Body of pancreas (tissue), 4 donors: ENCODE results near the gene BPIFA3. TPM values are rescaled to one million over a fixed set of nuclear protein-coding genes. Genes with fewer than 3 reads are reported as not detected.
A peak's percentile ranks its signal among the peaks of the same experiment; 100 is the strongest.

Experiments used
- ATAC-seq: fragments of 150-250 bp; one replicate; pipeline ENCODE4 v1.9.1; 2016
- DNase-seq, 4 donors: peaks; one replicate each; pipeline ENCODE4 v3.0.0-alpha.2; 2019
- H3K27ac ChIP-seq, 4 donors: fragments of 200-600 bp; sonication (generic); 1 replicate in 3 of 4; 2 replicates in 1 of 4; pipeline versions ENCODE4 v1.5.1 to v1.6.1; 2016 to 2019; ENCODE audit warnings: mild to moderate bottlenecking in 1 of 4, mixed read lengths in 1 of 4, moderate library complexity in 1 of 4
- H3K27me3 ChIP-seq, 2 donors: fragments of 200-600 bp; sonication (generic); one replicate each; pipeline ENCODE4 v1.6.0; 2016; ENCODE audit warnings: mild to moderate bottlenecking in 1 of 2
- H3K36me3 ChIP-seq, 2 donors: fragments of 200-600 bp; sonication (generic); replicated peaks in 1 of 2; 2 replicates each; pipeline ENCODE4 v1.5.1; 2016; ENCODE audit warnings: low read depth in 2 of 2; ENCODE audit not compliant: insufficient read depth in 1 of 2
- H3K4me1 ChIP-seq: fragments of 200-600 bp; sonication (generic); one replicate; pipeline ENCODE4 v1.6.0; 2016
- H3K4me3 ChIP-seq, 2 donors: fragments of 200-600 bp; sonication (generic); 1 replicate in 1 of 2; 2 replicates in 1 of 2; pipeline ENCODE4 v1.5.1; 2016 to 2019
- H3K9me3 ChIP-seq, 3 donors: fragments of 200-600 bp; sonication (generic); 1 replicate in 2 of 3; 2 replicates in 1 of 3; pipeline ENCODE4 v1.5.1; 2016
- POLR2A ChIP-seq, 3 donors: fragments of 450-650 bp; IDR thresholded peaks; one replicate each; pipeline ENCODE4 v1.6.1; 2016; ENCODE audit warnings: antibody characterized with exemption in 3 of 3, mild to moderate bottlenecking in 2 of 3
- WGBS, 2 donors: methylation state at CpG; one replicate each; pipeline ENCODE4 v1.1.5; 2017; 5-methylcytosine and 5-hydroxymethylcytosine counted together
- intact Hi-C: fragments of 100-400 bp; cut with DNase I; formaldehyde crosslinking; loops from one replicate; pipeline ENCODE4 v1.15.1; 2023
- total RNA-seq, 2 donors: library from RNA; depleted of rRNA; stranded (reverse); fragments of >200 nt; gene quantifications; one replicate each; pipeline ENCODE4 v1.1.0, GENCODE V29; 2016
- TF ChIP-seq, protein P1 (sequence below), 7 experiments: fragments of 450-650 bp in 4 of 7; fragments of 200-600 bp in 3 of 7; sonication (generic) in 3 of 7; IDR thresholded peaks; one replicate each; pipeline ENCODE4 v1.5.1; 2016 to 2019; ENCODE audit warnings: antibody characterized with exemption in 7 of 7

BPIFA3 gene
- total RNA-seq = not detected

DNA sequence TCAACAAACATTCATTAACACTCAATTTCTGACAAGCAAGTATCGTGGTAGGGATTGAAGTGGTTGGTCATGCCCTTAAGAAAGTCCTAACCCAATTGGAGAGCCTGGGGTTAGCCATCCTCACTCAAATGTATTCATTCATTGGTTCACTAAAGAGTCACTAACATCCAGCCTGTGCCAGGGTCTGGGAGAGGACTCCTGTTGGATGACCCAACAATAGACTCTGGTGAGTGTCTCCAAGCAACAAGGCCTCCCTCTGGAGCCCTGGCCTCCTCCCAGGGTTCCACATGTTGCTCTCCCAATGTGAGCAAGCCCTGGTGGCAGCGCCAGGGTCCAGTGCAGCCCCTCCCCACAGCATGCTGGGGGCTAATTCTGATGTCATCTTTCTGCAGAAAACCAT lies at the start of gene BPIFA3:
Gene BPIFA3 (plus strand): TSS at position 301 of the 400 bp plus-strand sequence. CDS start 185 bp downstream, outside the sequence.
- WGBS, 2 donors = 72% methylated on average over 2 of the region's 2 CpGs
- ATAC-seq = no peak
- Histone ChIP-seq H3K4me3 (no peak within 1 kb of the TSS), H3K36me3 (no peaks in the 10 kb centered on the region), H3K4me1 (no peaks in the 10 kb centered on the region), H3K27me3 (peaks cover 0 to 3% of the 10 kb centered on the region in 2 donors), H3K27ac (no peak within 1 kb of the TSS), H3K9me3 (no peaks in the 10 kb centered on the region)
- DNase-seq = no peak
- intact Hi-C loops = loop anchor here (10.0 kb wide), 2 partner anchors 122 to 312 kb away; no protein-coding TSS in a partner anchor
- TF ChIP-seq, protein P1, sequence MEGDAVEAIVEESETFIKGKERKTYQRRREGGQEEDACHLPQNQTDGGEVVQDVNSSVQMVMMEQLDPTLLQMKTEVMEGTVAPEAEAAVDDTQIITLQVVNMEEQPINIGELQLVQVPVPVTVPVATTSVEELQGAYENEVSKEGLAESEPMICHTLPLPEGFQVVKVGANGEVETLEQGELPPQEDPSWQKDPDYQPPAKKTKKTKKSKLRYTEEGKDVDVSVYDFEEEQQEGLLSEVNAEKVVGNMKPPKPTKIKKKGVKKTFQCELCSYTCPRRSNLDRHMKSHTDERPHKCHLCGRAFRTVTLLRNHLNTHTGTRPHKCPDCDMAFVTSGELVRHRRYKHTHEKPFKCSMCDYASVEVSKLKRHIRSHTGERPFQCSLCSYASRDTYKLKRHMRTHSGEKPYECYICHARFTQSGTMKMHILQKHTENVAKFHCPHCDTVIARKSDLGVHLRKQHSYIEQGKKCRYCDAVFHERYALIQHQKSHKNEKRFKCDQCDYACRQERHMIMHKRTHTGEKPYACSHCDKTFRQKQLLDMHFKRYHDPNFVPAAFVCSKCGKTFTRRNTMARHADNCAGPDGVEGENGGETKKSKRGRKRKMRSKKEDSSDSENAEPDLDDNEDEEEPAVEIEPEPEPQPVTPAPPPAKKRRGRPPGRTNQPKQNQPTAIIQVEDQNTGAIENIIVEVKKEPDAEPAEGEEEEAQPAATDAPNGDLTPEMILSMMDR (IDR thresholded peaks at IDR 0.05) = no peak
- no peak for TF ChIP-seq POLR2A (IDR thresholded peaks at IDR 0.05)

DNA sequence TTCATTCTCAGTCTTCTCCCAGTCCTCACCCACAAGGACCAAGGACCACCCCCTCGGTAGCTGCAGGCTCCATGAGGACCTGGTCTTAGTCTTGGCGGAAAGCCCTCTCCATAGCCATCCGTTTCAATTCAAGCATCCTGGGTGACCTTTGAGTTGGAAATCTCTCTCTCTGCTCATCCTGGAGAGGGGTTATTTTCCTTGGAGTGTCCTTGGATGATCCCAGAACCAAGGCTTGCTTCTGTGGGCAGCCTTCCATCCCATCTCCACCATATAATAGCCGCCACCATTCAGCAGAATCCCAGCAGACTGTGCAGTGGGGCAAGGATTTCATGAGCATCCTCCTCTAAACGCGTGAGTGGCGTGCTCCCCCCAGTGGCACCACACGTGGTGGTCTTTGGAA lies 49.3 kb upstream of the BPIFA3 start, which contains the start of gene BPIFA2:
Gene BPIFA2 (plus strand): TSS at position 301 of the 400 bp plus-strand sequence. CDS start 987 bp downstream, outside the sequence.
- Histone ChIP-seq H3K27me3 (no peaks in the 10 kb centered on the region), H3K27ac (no peak within 1 kb of the TSS), H3K4me1 (no peaks in the 10 kb centered on the region), H3K9me3 (peaks cover 0 to 6% (median 0%) of the 10 kb centered on the region in 3 donors), H3K36me3 (no peaks in the 10 kb centered on the region), H3K4me3 (no peak within 1 kb of the TSS)
- 66 to 73% methylated on average over 8 of the region's 8 CpGs for WGBS, 2 donors
- ATAC-seq (no peak), DNase-seq (no peak)
- intact Hi-C loops = no loop called here
- no peak for TF ChIP-seq POLR2A (IDR thresholded peaks at IDR 0.05)
- TF ChIP-seq, protein P1 (IDR thresholded peaks at IDR 0.05) = no peak

DNA sequence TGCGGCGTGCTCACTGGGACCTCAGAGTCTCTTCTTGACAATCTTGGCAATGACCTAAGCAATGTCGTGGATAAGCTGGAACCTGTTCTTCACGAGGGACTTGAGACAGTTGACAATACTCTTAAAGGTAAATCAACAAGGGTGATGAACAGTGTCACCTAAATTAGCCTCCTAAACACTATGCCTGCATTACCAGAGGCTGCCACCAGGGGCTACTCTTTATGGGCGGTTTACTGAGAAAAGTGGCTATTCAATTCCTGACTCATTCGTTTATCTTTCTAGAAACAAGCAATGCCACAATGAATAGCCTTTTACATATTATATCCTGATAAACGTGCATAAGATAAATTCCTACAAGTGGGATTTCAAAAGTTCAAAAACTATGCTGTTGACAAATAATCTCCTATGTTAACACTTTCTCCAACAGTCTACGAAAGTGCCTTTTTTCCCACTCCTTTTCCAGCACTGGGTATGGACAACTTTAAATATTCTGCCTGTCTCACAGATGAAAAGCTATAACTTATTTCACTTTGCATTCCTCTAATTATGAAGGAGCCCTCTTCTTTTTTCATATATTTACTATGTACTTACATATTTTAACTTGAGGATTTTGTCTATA lies 47.9 kb upstream of the BPIFA3 start:
- DNase-seq = no peak
- Histone ChIP-seq H3K9me3 (peaks cover 0 to 6% (median 0%) of the 10 kb centered on the region in 3 donors), H3K4me1 (no peaks in the 10 kb centered on the region), H3K4me3 (no peak overlapping the region), H3K36me3 (no peaks in the 10 kb centered on the region), H3K27me3 (no peaks in the 10 kb centered on the region), H3K27ac (no peak overlapping the region)
- WGBS, 2 donors = 43 to 49% methylated on average over 8 of the region's 8 CpGs
- intact Hi-C loops = no loop called here
- TF ChIP-seq POLR2A (IDR thresholded peaks at IDR 0.05) = no peak
- TF ChIP-seq, protein P1 (IDR thresholded peaks at IDR 0.05) = peak in 3 of 7 experiments; percentile 9 to 19 (median 14)
- ATAC-seq = no peak

DNA sequence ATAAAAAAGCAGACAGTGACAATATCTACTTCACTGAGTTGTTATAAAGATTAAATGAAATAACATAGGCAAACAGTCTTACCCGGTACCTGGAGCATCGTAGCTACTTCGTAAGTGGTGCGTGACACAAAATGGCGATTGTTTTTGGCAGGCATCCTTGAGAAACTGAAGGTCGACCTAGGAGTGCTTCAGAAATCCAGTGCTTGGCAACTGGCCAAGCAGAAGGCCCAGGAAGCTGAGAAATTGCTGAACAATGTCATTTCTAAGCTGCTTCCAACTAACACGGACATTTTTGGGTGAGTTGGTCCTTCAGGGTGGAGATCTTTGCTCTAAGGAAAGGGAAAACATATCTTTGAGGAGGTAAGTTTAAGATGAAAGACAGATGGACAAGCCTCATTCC lies 44.4 kb upstream of the BPIFA3 start:
- H3K36me3 ChIP-seq = no peaks in the 10 kb centered on the region
- intact Hi-C loops = no loop called here
- no peaks in the 10 kb centered on the region for H3K27me3 ChIP-seq
- no peak overlapping the region for H3K27ac ChIP-seq
- no peak for TF ChIP-seq POLR2A (IDR thresholded peaks at IDR 0.05)
- TF ChIP-seq, protein P1 (IDR thresholded peaks at IDR 0.05) = no peak
- H3K4me3 ChIP-seq = no peak overlapping the region
- DNase-seq = no peak
- H3K9me3 ChIP-seq = peaks cover 0 to 6% (median 0%) of the 10 kb centered on the region in 3 donors
- WGBS, 2 donors = 43 to 45% methylated on average over 7 of the region's 7 CpGs
- H3K4me1 ChIP-seq = no peaks in the 10 kb centered on the region
- ATAC-seq = no peak

DNA sequence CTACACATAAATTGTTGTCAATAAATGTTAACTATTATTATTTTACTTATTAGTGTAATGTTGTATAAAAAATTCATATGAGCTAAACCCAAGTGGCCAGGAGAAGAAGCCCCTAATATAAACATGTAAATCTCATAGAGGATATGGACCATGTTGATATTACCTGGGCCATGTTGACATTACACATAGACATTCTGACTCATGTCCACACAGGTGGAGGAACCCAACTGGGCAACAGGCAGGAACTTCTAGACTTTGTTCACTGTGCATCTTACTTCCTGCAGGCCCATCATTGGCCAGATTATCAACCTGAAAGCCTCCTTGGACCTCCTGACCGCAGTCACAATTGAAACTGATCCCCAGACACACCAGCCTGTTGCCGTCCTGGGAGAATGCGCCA lies 42.0 kb upstream of the BPIFA3 start:
- DNase-seq = no peak
- Histone ChIP-seq H3K36me3 (no peaks in the 10 kb centered on the region), H3K27me3 (no peaks in the 10 kb centered on the region), H3K27ac (no peak overlapping the region), H3K4me3 (no peak overlapping the region), H3K9me3 (no peaks in the 10 kb centered on the region), H3K4me1 (no peaks in the 10 kb centered on the region)
- TF ChIP-seq, protein P1 (IDR thresholded peaks at IDR 0.05) = no peak
- TF ChIP-seq POLR2A (IDR thresholded peaks at IDR 0.05) = no peak
- 75 to 87% methylated on average over 2 to 3 of the region's 3 CpGs for WGBS, 2 donors
- no peak for ATAC-seq
- intact Hi-C loops = no loop called here
